ENCODE results near the gene IQSEC1. TPM values are rescaled to one million over a fixed set of nuclear protein-coding genes. Genes with fewer than 3 reads are reported as not detected.

Gene IQSEC1
- total and polyA plus RNA-seq, 9 of the 15 experiments (the other 6 are each of a cell fraction or from before 2014, with no cell fraction given), result 0.56 to 39.0 (median 6.8) TPM

DNA sequence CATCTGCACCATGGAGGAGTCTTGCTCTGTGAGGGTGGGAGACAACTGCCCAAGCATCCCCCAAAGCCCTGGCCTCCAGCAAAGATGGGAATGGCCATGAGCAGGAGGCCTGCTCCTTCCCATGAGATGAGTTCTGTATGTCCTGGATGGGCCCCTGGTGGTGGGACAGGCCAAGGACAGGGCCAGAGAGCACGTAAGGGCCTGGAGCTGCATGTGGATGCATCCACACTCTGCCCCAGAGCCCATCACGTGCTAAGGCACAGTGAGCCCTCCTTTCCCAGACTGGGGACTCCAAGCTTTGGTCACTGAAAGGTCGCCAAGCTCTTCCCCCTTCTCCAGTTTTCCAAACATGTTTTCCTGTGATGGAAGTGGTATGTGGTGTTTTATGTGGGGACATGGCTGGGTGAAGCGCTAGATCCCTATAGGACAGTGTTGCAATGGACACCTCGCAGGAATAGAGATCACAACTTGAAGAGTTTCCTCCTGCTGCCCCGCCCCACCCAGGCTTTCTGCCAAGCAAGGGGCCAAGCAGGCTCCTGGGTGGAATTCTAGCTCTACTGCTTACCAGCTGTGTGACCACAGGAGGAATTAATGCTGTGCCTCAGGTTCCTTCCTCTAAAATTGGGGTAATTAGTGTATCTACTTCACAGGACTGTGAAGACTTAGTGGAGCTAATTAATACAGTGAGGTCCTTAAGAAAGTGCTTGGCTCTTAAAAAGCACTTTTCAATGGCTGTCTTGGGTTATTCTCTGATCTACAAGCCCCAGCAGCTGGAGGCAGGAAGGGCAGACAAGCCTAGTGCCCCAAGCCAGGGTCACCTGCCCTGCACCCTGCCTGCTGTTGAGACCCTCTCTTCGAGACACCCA, 125.5 kb downstream of the IQSEC1 start (continued):
- TF ChIP-seq CEBPG (CRISPR knock-in tag; IDR thresholded peaks at IDR 0.05) (no peak), CEBPG (tag; conservative IDR thresholded peaks at IDR 0.05 in 1 of 2, IDR thresholded peaks at IDR 0.05 in 1 of 2) (peak in 1 of 2 experiments; percentile 76; a peak in 2 of 4 replicates), ZNF583 (CRISPR knock-in tag; IDR thresholded peaks at IDR 0.05) (no peak), KDM4B (IDR thresholded peaks at IDR 0.05; ENCODE audit: borderline replicate concordance in 2 of 2, low read depth in 1 of 2) (0 out of 4 replicates have a peak, but pooled peaks of 1 of the 2 experiments have one; percentile 38), KAT7 (CRISPR knock-in tag; IDR thresholded peaks at IDR 0.05; ENCODE audit: borderline replicate concordance) (no peak), HDGF (IDR thresholded peaks at IDR 0.05) (no peak), HDAC1 (IDR thresholded peaks at IDR 0.05) (peak in 1 of 2 experiments; percentile 1; a peak in 1 of 4 replicates), BMI1 (IDR thresholded peaks at IDR 0.05; ENCODE audit: low read length) (no peak), ZNF696 (CRISPR knock-in tag; conservative IDR thresholded peaks at IDR 0.05) (no peak), STAT5B (CRISPR knock-in tag; IDR thresholded peaks at IDR 0.05) (no peak), TEAD1 (CRISPR knock-in tag; IDR thresholded peaks at IDR 0.05) (no peak)
- TF ChIP-seq, protein P1, sequence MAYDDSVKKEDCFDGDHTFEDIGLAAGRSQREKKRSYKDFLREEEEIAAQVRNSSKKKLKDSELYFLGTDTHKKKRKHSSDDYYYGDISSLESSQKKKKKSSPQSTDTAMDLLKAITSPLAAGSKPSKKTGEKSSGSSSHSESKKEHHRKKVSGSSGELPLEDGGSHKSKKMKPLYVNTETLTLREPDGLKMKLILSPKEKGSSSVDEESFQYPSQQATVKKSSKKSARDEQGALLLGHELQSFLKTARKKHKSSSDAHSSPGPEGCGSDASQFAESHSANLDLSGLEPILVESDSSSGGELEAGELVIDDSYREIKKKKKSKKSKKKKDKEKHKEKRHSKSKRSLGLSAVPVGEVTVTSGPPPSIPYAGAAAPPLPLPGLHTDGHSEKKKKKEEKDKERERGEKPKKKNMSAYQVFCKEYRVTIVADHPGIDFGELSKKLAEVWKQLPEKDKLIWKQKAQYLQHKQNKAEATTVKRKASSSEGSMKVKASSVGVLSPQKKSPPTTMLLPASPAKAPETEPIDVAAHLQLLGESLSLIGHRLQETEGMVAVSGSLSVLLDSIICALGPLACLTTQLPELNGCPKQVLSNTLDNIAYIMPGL (CRISPR knock-in tag; IDR thresholded peaks at IDR 0.05), result peak; percentile 68; the same call in 1 of the 2 replicates
- TF ChIP-seq, protein P2, sequence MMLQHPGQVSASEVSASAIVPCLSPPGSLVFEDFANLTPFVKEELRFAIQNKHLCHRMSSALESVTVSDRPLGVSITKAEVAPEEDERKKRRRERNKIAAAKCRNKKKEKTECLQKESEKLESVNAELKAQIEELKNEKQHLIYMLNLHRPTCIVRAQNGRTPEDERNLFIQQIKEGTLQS (IDR thresholded peaks at IDR 0.05), result no peak
- TF ChIP-seq, protein P2 (CRISPR knock-in tag; conservative IDR thresholded peaks at IDR 0.05), result no peak
- TF ChIP-seq, protein P3, sequence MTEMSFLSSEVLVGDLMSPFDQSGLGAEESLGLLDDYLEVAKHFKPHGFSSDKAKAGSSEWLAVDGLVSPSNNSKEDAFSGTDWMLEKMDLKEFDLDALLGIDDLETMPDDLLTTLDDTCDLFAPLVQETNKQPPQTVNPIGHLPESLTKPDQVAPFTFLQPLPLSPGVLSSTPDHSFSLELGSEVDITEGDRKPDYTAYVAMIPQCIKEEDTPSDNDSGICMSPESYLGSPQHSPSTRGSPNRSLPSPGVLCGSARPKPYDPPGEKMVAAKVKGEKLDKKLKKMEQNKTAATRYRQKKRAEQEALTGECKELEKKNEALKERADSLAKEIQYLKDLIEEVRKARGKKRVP (CRISPR knock-in tag; IDR thresholded peaks at IDR 0.05), result no peak
- TF ChIP-seq, protein P4, sequence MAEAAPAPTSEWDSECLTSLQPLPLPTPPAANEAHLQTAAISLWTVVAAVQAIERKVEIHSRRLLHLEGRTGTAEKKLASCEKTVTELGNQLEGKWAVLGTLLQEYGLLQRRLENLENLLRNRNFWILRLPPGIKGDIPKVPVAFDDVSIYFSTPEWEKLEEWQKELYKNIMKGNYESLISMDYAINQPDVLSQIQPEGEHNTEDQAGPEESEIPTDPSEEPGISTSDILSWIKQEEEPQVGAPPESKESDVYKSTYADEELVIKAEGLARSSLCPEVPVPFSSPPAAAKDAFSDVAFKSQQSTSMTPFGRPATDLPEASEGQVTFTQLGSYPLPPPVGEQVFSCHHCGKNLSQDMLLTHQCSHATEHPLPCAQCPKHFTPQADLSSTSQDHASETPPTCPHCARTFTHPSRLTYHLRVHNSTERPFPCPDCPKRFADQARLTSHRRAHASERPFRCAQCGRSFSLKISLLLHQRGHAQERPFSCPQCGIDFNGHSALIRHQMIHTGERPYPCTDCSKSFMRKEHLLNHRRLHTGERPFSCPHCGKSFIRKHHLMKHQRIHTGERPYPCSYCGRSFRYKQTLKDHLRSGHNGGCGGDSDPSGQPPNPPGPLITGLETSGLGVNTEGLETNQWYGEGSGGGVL (CRISPR knock-in tag; IDR thresholded peaks at IDR 0.05), result no peak
- TF ChIP-seq, protein P5, sequence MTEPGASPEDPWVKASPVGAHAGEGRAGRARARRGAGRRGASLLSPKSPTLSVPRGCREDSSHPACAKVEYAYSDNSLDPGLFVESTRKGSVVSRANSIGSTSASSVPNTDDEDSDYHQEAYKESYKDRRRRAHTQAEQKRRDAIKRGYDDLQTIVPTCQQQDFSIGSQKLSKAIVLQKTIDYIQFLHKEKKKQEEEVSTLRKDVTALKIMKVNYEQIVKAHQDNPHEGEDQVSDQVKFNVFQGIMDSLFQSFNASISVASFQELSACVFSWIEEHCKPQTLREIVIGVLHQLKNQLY (CRISPR knock-in tag; conservative IDR thresholded peaks at IDR 0.05), result peak in 1 of 2 experiments; percentile 48; a peak in 1 of 4 replicates
- TF ChIP-seq, protein P6, sequence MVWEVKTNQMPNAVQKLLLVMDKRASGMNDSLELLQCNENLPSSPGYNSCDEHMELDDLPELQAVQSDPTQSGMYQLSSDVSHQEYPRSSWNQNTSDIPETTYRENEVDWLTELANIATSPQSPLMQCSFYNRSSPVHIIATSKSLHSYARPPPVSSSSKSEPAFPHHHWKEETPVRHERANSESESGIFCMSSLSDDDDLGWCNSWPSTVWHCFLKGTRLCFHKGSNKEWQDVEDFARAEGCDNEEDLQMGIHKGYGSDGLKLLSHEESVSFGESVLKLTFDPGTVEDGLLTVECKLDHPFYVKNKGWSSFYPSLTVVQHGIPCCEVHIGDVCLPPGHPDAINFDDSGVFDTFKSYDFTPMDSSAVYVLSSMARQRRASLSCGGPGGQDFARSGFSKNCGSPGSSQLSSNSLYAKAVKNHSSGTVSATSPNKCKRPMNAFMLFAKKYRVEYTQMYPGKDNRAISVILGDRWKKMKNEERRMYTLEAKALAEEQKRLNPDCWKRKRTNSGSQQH (CRISPR knock-in tag; IDR thresholded peaks at IDR 0.05), result no peak
